Measurements from ENCODE around the gene IL19.
"Not testable (repeated sequence)": the region's sequence is repeated elsewhere in the genome, so short reads cannot be mapped to it uniquely, and the experiment has no call there.

The IL19 gene

GRCh38 chr1:206754011-206754410 is 16.6 kb upstream of the IL19 start:
- DNase-seq, result no peak
- peaks cover 14% of the 10 kb centered on the region for H3K9me3 Mint-ChIP-seq
- H3K4me3 Mint-ChIP-seq, result no peak overlapping the region
- H3K4me1 Mint-ChIP-seq, result peaks cover 14% of the 10 kb centered on the region
- no peak for TF ChIP-seq CTCF (IDR thresholded peaks at IDR 0.05)
- H3K27me3 Mint-ChIP-seq (ENCODE audit: low read depth, poor library complexity), result peaks cover 4% of the 10 kb centered on the region
- no peak overlapping the region for H3K27ac Mint-ChIP-seq
- no peaks in the 10 kb centered on the region for H3K36me3 Mint-ChIP-seq (ENCODE audit: low read depth)

GRCh38 chr1:206757524-206758266 is 12.9 kb upstream of the IL19 start:
- no peak for TF ChIP-seq CTCF (IDR thresholded peaks at IDR 0.05)
- no peak overlapping the region for H3K27ac Mint-ChIP-seq
- peaks cover 4% of the 10 kb centered on the region for H3K4me1 Mint-ChIP-seq
- no peak for DNase-seq
- H3K27me3 Mint-ChIP-seq (ENCODE audit: low read depth, poor library complexity), result peaks cover under 1% of the 10 kb centered on the region
- H3K9me3 Mint-ChIP-seq, result peaks cover 14% of the 10 kb centered on the region
- no peak overlapping the region for H3K4me3 Mint-ChIP-seq
- H3K36me3 Mint-ChIP-seq (ENCODE audit: low read depth), result no peaks in the 10 kb centered on the region

- TF ChIP-seq CTCF (IDR thresholded peaks at IDR 0.05), result no peak
- DNase-seq, result no peak
Measured at GRCh38 chr1:206760590-206760989, 10.0 kb upstream of the IL19 start.

GRCh38 chr1:206761159-206761768 is 9.3 kb upstream of the IL19 start:
- Mint-ChIP-seq H3K36me3 (ENCODE audit: low read depth) (no peaks in the 10 kb centered on the region), H3K27me3 (ENCODE audit: low read depth, poor library complexity) (peaks cover 11% of the 10 kb centered on the region), H3K4me1 (peaks cover 12% of the 10 kb centered on the region), H3K4me3 (no peak overlapping the region), H3K9me3 (peaks cover 15% of the 10 kb centered on the region), H3K27ac (peak overlapping the region; percentile 66)
- no peak for DNase-seq
- TF ChIP-seq CTCF (IDR thresholded peaks at IDR 0.05), result no peak

More at GRCh38 chr1:206760590-206760989, 10.0 kb upstream of the IL19 start:
- no peaks in the 10 kb centered on the region for H3K36me3 Mint-ChIP-seq (ENCODE audit: low read depth)
- peaks cover 5% of the 10 kb centered on the region for H3K4me1 Mint-ChIP-seq
- peaks cover 6% of the 10 kb centered on the region for H3K27me3 Mint-ChIP-seq (ENCODE audit: low read depth, poor library complexity)
- H3K9me3 Mint-ChIP-seq, result peaks cover 18% of the 10 kb centered on the region
- H3K27ac Mint-ChIP-seq, result no peak overlapping the region
- H3K4me3 Mint-ChIP-seq, result no peak overlapping the region

GRCh38 chr1:206762741-206763364 is 7.7 kb upstream of the IL19 start:
- DNase-seq; H3K27ac Mint-ChIP-seq; H3K36me3 Mint-ChIP-seq (ENCODE audit: low read depth); H3K4me3 Mint-ChIP-seq: not testable (repeated sequence)
- peaks cover 24% of the 10 kb centered on the region for H3K4me1 Mint-ChIP-seq
- H3K27me3 Mint-ChIP-seq (ENCODE audit: low read depth, poor library complexity), result peaks cover 14% of the 10 kb centered on the region
- peaks cover 13% of the 10 kb centered on the region for H3K9me3 Mint-ChIP-seq

GRCh38 chr1:206765771-206766170 is 4.8 kb upstream of the IL19 start:
- DNase-seq; H3K27ac Mint-ChIP-seq; H3K4me3 Mint-ChIP-seq; H3K36me3 Mint-ChIP-seq (ENCODE audit: low read depth): not testable (repeated sequence)
- peaks cover 13% of the 10 kb centered on the region for H3K9me3 Mint-ChIP-seq
- peaks cover 17% of the 10 kb centered on the region for H3K27me3 Mint-ChIP-seq (ENCODE audit: low read depth, poor library complexity)
- peaks cover 53% of the 10 kb centered on the region for H3K4me1 Mint-ChIP-seq
